ENCODE results near the gene TLR9.

- TF ChIP-seq POLR2A (IDR thresholded peaks at IDR 0.05; ENCODE audit: low read length) (peak; percentile 31), GATA1 (IDR thresholded peaks at IDR 0.05; ENCODE audit: low read depth, low read length) (no peak)
Observed at GRCh38 chr3:52245322-52246263, 20.1 kb upstream of the TLR9 start, which contains the start of gene PPM1M.

Data from erythroblast (primary cell).